GM18511 (cell line): ENCODE data around the gene GNB1L.

Experiments used
- ATAC-seq: cut with Tn5 transposase; IDR thresholded peaks from one replicate; pipeline ENCODE4 v1.9.1; 2021; ENCODE audit warnings: mild to moderate bottlenecking, moderate library complexity; ENCODE audit not compliant: unreplicated experiment

Gene GNB1L

DNA sequence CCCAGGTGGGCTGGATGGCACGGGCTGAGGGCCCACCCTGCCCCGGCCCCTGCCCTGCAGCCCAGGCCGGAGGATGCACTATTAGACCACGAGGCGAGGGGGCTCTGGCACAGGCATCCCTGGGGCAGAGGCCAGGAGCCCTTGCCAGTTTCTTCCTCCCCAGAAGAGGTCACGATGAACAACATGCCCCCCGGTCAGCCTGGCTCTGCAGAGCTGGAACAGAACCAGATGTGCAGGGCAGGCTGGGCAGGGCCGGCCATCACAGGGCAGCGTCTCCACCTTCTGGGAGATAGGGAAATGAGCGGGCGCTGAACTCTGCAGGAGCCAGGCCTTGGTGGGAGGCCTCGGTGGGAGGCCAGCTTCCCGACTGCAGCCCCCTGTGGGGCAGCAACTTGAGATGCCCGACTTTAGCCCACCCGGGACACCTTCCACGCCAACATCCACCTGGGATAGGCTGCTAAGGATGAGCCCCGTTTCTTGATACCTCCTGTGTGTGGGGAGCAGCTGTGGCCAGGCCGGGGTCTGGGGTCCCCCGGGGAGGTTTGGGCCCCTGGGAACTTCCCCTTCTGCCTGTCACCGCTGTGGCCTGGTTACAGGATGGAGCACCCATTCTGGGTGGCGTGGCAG is 21.8 kb upstream of the GNB1L start:
- ATAC-seq, result no peak

DNA sequence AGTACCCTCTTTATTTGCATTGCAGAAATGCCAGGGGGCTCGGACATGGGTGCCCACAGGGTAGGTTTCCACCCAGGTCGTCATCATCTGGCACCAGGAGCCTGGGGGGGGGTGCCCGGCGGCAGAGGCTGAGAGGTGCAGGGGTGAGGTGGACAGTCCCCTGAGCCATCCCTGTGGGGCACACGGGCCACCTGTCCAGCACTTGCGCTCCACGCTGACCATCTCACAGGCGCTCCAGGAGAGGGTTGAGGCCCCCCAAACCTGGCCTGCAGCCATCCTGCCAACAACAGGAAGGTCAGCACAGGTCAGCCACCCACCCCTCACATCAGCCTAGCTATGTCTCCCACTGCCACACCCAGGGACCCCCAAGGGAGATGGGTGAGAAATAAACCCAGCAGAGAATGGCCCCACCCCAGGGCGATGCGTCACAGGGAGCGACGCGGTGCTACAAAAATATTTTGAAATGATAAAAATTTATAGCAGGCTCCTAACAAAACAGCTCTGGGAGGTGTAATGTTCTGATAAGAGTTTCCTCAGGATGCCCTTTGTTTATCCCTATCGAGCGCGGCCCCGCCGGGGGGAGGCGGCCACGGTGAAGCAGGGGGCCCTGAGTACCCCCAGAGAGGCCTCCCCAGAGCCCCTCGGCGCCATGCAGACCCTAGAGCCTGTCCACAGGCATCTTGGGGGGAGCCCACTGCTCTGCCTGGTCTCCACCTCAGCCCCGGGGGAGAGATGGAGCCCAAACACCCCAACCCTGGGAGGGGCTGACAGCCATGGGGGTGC is 21.0 kb upstream of the GNB1L start:
- ATAC-seq, result no peak

DNA sequence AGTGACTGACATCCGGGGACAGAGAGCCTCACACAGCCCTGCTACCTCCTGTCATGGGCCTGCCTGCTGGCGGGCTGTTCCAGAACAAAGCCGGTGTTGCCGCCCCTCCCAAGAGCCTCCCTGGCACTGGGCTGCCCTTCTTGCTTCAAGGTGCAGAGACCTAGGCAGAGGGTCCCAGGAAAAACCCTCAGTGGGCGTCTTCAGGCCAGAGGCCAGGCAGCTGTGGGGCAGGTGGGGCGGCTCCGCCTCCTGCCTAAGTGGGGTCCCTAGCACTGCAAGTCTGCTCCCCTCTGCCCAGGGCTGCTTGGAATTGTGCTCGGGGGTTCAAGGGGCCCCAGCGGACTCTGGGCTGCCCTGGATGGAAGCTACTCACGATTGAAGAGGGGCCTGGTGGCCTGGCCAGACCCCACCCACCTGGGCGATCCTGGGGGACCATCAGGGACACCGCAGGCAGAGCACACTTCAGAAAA is 20.4 kb upstream of the GNB1L start:
- no peak for ATAC-seq

DNA sequence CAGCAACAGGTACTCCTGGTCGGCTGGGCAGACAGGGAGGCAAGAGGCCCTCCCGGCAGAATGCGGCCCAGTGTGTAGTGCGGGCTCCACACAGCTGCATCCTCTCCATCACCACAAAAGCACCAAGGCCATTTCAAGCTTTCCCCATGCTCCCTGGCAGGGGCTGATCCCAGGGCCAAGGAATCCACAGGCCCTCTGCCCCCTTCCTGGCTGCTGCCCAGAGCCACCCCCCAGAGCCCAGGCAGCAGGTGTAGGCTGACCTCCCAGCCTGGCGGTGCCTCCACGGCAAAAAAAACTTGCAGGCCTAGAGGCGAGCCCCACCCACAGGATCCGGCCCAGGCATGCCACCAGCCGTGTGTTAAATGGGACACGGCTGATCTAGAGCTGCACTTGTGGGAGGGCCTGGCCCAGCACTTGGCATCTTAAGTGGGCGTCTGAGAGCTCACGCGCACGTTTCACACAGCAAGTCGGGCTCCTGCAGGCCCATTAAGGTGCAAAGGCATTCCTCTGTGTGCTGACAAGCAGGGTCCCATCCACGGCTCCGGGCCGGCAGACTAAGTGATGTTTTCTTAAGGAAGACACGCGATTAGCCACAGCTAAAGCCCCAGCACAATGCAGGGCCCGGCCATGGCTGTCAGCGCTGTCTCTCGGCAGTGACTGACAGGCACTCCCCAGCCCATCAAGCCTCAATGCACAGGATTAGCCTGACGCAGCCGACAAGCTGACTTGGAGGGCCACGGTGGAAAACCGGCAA is 19.8 kb upstream of the GNB1L start:
- ATAC-seq, result no peak

DNA sequence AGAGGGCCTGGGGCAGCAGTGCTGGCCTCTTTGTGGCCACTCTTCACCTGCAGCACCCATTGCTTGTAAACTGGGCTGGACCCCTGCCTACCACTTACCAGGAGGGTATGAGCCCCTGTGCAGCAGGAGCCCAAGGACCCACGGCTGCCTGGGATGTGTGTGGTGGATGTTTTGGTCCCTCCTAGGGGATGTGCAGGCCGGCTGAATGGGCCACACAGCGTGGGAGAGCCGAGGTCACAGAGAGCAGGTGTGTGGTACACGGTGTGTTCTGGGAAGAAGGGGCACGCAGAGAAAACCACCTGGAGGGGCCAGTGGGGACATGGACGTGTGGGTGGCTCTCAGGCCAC is 19.3 kb upstream of the GNB1L start:
- no peak for ATAC-seq

DNA sequence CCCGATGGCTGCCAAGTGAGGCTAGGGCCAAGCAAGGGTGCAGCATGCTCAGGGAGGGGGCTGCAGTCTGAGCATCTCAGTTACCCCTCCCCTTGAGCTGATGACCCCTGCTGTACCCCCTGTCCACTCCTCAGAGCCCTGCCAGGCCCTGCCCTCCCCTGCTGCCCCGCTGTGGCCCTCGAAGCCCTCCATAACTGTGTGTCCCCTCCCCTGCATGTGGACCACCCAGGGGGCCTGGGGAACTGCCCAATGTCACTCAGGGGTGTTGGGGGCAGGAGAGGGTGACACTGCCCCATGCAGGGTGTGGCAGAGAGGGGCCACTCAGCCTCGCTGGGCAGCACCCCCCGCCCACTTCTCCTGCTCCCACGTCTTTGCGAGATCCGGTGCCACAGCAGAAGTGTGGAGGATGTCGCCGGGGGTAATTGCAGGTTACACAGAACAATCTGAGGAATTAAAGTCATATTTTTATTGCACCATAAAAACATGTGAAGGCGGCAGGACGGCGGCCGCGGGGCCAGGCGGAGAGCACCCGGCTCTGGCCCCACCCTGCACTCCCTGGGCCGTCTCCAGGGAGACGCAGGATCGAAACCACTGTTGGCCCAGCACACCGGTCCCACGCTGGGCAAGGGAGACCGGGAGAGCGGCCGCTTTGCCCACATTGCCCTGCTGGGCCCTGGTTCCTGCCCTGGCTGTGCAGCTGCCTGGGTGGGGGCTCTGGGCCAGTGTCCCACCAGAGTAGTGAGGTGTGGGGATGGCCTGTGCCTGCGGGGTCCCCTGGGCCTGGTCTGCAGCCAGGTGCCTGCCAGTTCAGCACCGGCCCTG is 18.7 kb upstream of the GNB1L start:
- ATAC-seq, result no peak

DNA sequence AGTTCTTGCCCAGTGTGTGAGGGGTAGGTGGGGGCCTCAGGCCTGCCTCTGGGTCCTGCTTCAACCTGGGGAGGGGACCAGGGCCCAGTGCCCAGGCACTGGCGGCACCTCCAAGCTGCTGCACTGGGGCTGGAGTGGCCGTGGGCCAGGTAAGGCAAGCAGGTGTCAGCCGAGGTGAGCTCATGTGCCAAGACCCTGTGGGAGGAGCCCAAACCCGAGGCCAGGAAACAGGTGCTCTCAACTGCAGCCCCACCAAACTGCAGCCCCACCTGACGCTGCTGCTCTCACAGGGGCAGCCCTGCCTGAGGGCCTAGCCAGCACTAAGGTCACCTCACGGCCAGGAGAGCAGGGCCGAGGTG is 18.1 kb upstream of the GNB1L start:
- ATAC-seq, result no peak

DNA sequence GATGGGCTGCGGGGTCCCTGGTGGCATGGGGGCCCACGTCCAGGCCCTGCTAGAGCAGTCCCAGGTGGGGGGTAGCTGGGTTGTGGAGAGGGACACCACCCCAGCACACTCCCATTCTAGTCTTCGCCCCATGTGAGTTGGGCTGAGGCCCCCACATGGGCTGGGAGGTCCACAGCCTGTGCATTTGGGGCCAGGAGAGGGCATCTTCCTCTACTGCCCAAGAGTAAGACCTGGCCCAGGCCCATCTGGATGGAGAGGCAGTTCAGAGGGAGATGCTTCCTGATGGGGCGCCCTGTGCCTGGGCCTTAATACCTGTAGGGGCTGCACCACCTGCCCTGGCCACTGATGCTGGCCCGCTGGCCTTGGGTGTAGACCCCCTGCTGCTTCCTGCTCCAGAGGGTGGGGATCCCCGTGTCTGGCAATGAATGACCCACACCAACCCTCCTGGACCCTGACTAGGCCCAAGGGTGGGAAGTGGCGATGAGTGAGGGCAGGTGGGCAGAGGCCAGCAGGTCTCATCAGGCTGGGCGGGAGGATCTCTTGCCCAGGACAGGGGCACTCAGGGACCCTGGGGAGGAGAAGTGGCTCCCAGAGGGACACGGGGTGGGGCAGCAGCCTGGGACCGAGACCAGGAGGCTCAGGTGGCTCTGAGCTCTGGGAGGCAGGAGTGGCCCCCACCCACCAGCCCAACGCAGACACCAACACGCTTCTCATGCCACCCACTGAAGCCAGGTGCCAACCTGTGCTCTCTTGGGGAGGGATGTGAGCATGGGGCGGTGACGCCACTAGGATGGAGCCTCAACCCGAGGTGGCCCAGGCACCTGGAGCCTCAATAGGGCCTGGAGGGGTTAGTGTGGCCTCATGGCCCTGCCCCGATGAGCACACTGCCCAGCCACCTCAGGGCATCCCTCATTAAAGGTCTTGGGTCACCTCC is 17.4 kb upstream of the GNB1L start:
- no peak for ATAC-seq

DNA sequence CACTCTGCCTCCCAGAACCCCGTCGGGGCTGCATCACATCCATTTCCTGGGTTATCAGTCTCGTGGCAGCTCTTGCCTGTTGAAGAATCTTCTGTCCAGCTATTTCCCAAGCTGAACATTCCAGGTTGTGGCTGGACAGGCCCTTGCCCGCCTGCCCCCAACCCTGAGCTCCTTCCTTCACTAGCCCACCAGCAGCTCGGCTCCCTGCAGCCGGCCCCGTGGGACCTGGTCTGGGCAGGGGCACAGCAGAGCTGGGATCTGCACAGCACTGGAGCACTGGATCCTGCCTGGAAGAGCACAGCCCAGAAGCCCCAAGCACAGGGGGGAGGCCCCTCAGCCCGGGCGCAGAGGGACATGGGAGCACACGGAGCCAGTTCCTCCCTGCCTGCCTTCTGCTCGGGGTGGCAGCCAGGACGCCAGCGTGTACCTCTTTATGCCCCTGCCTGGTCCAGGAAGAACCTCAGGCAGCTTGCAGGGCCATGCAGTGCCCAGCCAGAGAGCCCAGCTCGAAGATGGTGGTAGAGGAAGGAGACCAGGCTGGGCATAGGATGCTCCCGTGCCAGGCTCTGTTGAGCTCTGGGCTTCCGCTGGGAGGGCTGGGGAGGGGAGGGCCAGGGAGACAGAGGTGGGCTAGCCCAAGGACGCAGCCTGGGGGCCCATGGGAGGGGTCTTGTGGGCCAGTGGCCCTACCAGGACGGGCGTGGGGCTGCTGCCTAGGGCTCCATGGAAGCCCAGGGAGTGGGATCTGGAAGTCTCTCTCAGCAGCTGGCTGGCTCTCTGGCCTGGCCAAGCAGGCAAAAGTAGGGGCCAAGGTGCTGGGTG is 16.6 kb upstream of the GNB1L start:
- ATAC-seq, result no peak

DNA sequence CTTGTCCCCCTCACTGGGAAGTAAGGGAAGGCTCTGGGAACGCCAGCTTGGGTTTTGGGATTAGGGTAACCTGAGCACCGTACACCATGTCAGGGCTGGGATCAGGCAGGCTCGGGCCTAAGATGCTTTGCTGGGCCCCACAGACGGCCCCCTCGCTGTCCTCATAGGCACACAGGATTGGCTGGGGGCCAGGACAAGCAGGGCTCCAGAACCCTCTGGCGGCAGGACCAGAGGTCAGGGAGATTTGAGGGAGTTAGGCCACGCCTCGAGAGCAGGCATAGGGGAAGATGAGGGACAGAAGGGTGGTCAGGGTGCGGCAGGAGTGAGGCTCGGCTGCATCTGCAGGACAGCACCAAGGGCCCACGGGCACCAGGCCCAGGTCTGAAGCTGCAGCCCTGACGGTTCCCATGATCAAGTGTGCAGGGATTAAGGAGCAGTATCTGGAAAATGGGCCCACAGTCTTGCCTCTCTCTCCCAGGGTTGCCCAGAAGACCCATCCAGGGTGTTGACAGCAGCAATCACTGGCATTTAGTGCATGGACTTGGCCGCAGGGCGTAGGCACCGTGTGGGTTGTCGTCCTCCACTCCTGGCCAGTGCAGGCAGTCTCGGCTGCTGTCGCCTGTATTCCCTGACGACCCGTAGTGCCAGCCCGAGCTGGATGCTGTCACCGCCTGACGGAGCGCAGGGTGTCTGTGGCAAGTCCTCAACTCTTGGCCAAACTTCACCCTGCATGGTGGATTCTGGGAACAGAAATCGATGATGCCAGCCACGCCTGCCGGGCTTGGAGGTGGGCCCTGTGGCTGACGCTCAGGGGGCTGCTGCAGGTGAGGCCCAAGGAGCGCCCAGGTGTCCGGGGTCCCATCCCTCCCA is 15.7 kb upstream of the GNB1L start:
- ATAC-seq, result no peak

DNA sequence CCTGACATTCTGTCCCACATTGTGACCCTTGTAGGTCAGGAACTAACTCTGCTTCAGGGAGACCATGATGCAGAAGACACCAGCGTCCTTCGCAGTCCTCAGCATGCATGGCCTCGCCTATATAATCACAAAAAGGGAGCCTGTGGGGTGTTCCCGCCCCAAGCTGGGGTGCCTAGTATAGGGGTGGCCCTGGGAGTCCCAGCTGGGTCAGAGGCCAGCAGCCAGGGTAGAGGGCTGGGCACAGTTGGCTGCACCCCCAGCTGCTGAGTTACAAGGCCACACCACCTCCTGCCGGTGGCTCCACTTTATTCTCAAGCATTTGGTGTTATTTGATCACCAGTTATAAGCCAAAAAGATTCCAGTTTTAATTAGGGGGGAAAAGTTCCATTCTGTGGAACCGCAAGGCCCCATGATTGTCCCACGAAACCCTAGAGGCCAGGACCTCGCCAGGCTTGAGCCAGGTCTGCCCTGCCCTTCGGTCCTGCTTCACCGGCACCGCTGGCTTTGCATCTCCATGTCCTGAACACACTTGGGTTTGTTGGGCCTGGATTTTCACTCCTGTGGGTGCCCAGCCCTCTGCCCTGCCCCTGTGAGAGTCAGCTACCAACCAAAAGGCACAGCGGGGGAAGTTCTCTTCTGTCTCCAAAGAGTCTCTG is 15.0 kb upstream of the GNB1L start:
- no peak for ATAC-seq

DNA sequence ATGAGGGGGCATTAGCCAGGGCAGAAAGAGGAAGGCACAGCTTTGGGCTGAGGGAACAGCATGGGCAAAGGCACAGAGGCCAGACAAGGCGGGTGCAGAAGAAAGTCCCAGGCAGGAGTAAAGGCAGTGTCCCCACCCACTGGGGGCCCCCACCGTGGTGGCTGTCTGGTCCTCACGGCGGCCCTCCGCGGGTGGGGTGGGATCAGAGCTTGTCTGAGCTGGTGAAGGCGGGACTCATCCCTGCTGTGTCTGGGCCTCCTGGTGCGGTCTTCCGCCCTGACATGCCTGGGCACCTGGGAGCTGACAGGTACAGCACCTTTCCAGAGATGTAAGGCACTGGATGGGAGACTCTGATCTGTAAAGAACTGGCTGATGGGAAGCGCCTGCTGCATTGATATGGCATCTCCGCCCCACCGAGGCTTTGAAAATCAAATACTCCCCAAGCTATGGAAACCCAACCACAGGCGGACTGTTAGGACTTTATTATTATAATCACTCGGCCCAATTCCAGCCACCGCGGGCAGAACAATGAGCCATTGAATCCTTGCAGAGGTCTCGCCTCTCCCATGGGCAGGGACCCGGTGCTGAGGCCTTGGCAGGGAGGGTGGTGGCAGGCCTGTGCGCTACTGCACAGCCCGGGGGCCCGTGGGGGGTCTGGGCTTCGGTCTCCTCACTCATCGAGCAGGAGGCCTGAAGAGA is 14.2 kb upstream of the GNB1L start:
- ATAC-seq, result no peak

DNA sequence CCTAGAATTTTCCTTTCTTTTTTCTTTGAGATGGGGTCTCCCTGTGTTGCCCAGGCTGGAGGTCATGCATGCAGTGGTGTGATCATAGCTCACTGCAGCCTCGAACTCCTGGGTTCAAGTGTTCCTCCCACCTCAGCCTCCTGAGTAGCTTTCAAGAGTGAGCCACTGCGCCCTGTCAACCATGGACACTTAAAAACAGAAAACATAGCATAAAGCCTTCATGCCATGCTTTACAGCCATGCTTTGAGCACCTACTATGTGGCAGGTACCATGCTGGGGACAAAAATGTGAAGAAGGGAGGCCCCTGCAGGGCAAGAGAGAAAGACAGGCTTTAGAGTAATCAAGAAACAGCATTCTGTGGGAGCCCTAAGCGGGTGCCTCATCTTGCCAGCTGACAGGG is 13.7 kb upstream of the GNB1L start:
- ATAC-seq, result no peak

DNA sequence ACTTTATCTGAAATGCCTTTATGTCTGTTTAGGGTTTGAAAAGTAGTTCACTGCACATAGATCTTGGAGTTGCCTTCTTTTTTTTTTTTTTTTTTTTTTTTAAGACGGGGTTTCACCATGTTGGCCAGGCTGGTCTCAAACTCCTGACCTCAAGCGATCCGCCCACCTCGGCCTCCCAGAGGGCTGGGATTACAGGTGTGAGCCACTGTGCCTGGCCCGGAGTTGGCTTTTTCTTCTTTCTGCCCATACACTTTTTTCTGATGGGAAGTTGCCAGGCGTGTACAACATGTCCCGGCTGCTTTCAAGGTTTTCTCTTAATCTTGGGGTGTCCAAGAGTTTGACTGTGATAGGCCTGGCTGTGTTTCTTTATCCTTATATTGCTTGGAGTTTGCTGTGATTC is 12.9 kb upstream of the GNB1L start:
- ATAC-seq, result no peak

DNA sequence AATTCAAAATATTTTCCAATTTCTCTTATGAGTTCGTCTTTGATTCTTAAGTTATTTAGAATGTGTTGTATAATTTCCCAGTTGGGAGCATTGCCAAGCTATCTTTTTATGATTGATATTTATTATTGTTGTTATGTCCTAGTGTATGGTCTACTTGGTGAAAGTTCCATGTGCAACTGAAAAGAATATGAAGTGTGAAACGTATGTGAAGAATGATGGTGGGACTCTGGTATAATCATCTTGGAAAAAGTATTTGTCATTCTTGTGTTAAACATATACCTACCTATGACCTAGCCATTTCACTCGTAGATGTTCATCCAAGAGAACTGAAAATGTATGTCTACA is 12.0 kb upstream of the GNB1L start:
- ATAC-seq, result no peak

DNA sequence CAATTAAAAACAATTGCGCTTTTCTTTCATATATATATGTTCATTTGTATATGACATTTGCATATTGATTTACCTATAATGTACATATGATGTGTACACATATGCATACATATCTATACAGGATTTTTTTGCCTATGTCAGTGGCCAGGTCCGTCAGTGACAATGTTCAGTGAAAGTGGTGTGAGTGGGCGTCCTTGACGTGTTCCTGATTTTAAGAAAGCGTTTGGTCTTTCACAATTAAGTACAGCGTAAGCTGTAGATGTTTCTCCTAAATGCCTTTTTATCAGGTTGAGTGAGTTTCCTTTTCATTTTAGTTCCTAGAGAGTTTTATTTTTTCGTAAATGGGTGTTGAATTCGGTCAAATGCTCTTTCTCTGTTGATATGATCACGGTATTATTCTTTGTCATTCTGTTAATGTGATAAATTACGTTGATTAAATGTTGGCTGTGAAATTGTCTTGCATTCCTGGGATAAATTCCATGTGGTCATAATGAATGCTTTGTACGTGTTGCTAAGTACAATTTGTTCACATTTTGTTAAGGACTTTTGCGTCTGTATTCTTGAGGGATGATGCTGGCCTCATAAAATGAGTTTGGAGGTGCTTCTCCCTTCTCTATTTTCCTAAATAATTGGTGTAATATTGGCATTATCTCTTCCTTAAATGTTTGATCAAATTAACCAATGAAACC is 10.6 kb upstream of the GNB1L start:
- ATAC-seq, result no peak
